Hepatocyte (in vitro differentiated cells): ENCODE data around the gene LRP1B. TPM values are rescaled to one million over a fixed set of nuclear protein-coding genes. Genes with fewer than 3 reads are reported as not detected.

ENCODE experiments used
- DNase-seq: peaks from one replicate; pipeline ENCODE4 v3.0.0-alpha.2; 2016; ENCODE audit warnings: low spot score
- H2AFZ ChIP-seq: fragments of 200-600 bp; sonication (generic); 2 replicates; pipeline ENCODE4 v1.6.0; 2016; ENCODE audit warnings: antibody characterized with exemption, mild to moderate bottlenecking
- H3K27ac ChIP-seq: fragments of 200-600 bp; sonication (generic); 2 replicates; pipeline ENCODE4 v1.5.1; 2016; ENCODE audit warnings: mild to moderate bottlenecking
- H3K27me3 ChIP-seq: fragments of 200-600 bp; sonication (generic); 2 replicates; pipeline ENCODE4 v1.6.1; 2016
- H3K36me3 ChIP-seq: fragments of 200-600 bp; sonication (generic); replicated peaks from 2 replicates; pipeline ENCODE4 v1.5.1; 2016; ENCODE audit warnings: low read depth; ENCODE audit not compliant: insufficient read depth
- H3K4me1 ChIP-seq: fragments of 200-600 bp; sonication (generic); 2 replicates; pipeline ENCODE4 v1.5.1; 2016; ENCODE audit warnings: mild to moderate bottlenecking, moderate library complexity; ENCODE audit not compliant: insufficient read depth
- H3K4me2 ChIP-seq: fragments of 200-600 bp; sonication (generic); 2 replicates; pipeline ENCODE4 v1.6.0; 2016
- H3K4me3 ChIP-seq: fragments of 200-600 bp; sonication (generic); 2 replicates; pipeline ENCODE4 v1.5.1; 2016; ENCODE audit warnings: mild to moderate bottlenecking
- H3K79me2 ChIP-seq: fragments of 200-600 bp; sonication (generic); 2 replicates; pipeline ENCODE4 v1.6.0; 2017; ENCODE audit warnings: mild to moderate bottlenecking
- H3K9me2 ChIP-seq: fragments of 200-600 bp; sonication (generic); replicated peaks from 2 replicates; pipeline ENCODE4 v1.6.0; 2017; ENCODE audit warnings: mild to moderate bottlenecking; ENCODE audit not compliant: insufficient read depth
- H3K9me3 ChIP-seq: fragments of 200-600 bp; sonication (generic); 2 replicates; pipeline ENCODE4 v1.5.1; 2016; ENCODE audit warnings: low read depth, mild to moderate bottlenecking
- H4K20me1 ChIP-seq: fragments of 200-600 bp; sonication (generic); 2 replicates; pipeline ENCODE4 v1.6.0; 2016; ENCODE audit warnings: mild to moderate bottlenecking; ENCODE audit not compliant: insufficient read depth, poor library complexity, severe bottlenecking
- EZH2 ChIP-seq: fragments of 200-600 bp; sonication (generic); IDR thresholded peaks from 2 replicates; pipeline ENCODE4 v1.6.1; 2016; ENCODE audit warnings: antibody characterized with exemption, mild to moderate bottlenecking, borderline replicate concordance
- EZH2phosphoT487 ChIP-seq: fragments of 200-600 bp; sonication (generic); IDR thresholded peaks from one replicate; pipeline ENCODE4 v1.6.1; 2018; ENCODE audit warnings: antibody characterized with exemption, mild to moderate bottlenecking, low read depth, moderate library complexity; ENCODE audit not compliant: unreplicated experiment, severe bottlenecking
- WGBS: methylation state at CpG from one replicate; pipeline ENCODE4 v1.1.6; 2016; ENCODE audit warnings: low lambda C conversion rate; ENCODE audit errors: missing lambda C conversion rate; 5-methylcytosine and 5-hydroxymethylcytosine counted together
- polyA plus RNA-seq: library from polyadenylated mRNA; unstranded; fragments of >200 nt; fragmentation: Nextera tagmentation; extraction: Ambion mirVana; gene quantifications from 2 replicates; pipeline ENCODE4 v1.2.1, GENCODE V29; 2016
- total RNA-seq: library from RNA; depleted of rRNA; stranded (reverse); fragments of >200 nt; gene quantifications from 2 replicates; pipeline ENCODE4 v1.2.3, GENCODE V29; 2014
- TF ChIP-seq, protein P1 (sequence below): fragments of 200-600 bp; sonication (generic); IDR thresholded peaks from 2 replicates; pipeline ENCODE4 v1.5.1; 2016; ENCODE audit warnings: antibody characterized with exemption, mild to moderate bottlenecking; ENCODE audit not compliant: poor library complexity

LRP1B gene
- total and polyA plus RNA-seq, 2 experiments from 2014 or later = 0.65 to 2.0 TPM

DNA sequence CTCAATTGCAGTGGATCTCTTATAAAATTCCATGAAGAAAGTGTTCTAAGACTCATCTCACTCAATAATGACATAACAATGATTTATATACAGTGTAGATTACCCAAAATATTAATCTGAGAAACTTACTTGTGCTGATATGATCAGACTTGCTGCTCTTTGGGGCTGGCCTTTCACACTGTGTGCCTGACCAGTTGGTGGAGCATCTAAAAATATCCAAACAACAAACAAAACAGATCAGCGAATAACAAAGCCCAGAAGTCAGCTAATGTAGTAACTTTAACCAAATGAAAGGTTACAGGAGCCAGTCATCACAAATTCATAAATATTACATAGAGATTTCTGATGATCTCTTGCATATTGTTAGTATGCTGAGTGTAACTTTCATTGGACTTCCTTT lies 1883.9 kb downstream of the LRP1B start:
- 85% methylated on average over 1 of the region's 1 CpG for WGBS
- Histone ChIP-seq H3K36me3 (no peaks in the 10 kb centered on the region), H3K27ac (no peak overlapping the region), H3K4me3 (no peak overlapping the region), H3K4me2 (no peak overlapping the region), H3K9me3 (no peaks in the 10 kb centered on the region), H4K20me1 (no peaks in the 10 kb centered on the region), H2AFZ (no peak overlapping the region), H3K9me2 (no peaks in the 10 kb centered on the region), H3K79me2 (no peaks in the 10 kb centered on the region), H3K4me1 (no peaks in the 10 kb centered on the region), H3K27me3 (no peaks in the 10 kb centered on the region)
- TF ChIP-seq, protein P1, sequence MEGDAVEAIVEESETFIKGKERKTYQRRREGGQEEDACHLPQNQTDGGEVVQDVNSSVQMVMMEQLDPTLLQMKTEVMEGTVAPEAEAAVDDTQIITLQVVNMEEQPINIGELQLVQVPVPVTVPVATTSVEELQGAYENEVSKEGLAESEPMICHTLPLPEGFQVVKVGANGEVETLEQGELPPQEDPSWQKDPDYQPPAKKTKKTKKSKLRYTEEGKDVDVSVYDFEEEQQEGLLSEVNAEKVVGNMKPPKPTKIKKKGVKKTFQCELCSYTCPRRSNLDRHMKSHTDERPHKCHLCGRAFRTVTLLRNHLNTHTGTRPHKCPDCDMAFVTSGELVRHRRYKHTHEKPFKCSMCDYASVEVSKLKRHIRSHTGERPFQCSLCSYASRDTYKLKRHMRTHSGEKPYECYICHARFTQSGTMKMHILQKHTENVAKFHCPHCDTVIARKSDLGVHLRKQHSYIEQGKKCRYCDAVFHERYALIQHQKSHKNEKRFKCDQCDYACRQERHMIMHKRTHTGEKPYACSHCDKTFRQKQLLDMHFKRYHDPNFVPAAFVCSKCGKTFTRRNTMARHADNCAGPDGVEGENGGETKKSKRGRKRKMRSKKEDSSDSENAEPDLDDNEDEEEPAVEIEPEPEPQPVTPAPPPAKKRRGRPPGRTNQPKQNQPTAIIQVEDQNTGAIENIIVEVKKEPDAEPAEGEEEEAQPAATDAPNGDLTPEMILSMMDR = no peak
- no peak for TF ChIP-seq EZH2phosphoT487
- TF ChIP-seq EZH2 = no peak
- DNase-seq = no peak

DNA sequence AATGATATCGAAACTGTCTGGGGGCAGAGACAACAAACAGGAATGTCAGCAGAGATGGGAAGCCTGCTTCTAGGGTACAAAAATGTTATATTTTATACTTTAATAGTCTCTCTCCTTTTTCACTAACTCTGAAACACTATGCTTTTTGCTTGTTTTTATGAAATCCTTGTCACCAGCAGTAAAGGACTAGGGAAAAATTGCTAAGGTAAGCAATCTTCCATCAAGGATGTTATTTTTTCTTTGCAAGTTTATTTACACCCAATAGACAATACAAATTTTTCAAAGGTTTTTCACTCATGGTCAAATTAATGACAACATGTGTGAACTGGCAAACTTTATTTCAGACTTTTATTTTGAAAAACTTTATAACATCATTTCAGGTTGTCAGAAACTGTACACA lies 1884.8 kb downstream of the LRP1B start:
- H3K27me3 ChIP-seq = no peaks in the 10 kb centered on the region
- no peak for TF ChIP-seq EZH2
- TF ChIP-seq, protein P1 = no peak
- no peak for TF ChIP-seq EZH2phosphoT487
- H2AFZ ChIP-seq = no peak overlapping the region
- no peak for DNase-seq
- no peaks in the 10 kb centered on the region for H3K9me2 ChIP-seq
- H3K79me2 ChIP-seq = no peaks in the 10 kb centered on the region
- H3K4me3 ChIP-seq = no peak overlapping the region
- no peaks in the 10 kb centered on the region for H3K9me3 ChIP-seq
- H4K20me1 ChIP-seq = no peaks in the 10 kb centered on the region
- H3K27ac ChIP-seq = no peak overlapping the region
- no peaks in the 10 kb centered on the region for H3K36me3 ChIP-seq
- H3K4me1 ChIP-seq = no peaks in the 10 kb centered on the region
- no peak overlapping the region for H3K4me2 ChIP-seq
- 79% methylated on average over 1 of the region's 1 CpG for WGBS

- Histone ChIP-seq H3K4me3 (no peak overlapping the region), H3K9me3 (no peaks in the 10 kb centered on the region), H3K9me2 (no peaks in the 10 kb centered on the region), H3K4me1 (no peaks in the 10 kb centered on the region), H3K79me2 (no peaks in the 10 kb centered on the region), H3K4me2 (no peak overlapping the region), H3K27ac (no peak overlapping the region), H2AFZ (no peak overlapping the region), H3K36me3 (no peaks in the 10 kb centered on the region), H4K20me1 (no peaks in the 10 kb centered on the region), H3K27me3 (no peaks in the 10 kb centered on the region)
- no peak for DNase-seq
- no peak for TF ChIP-seq EZH2
- TF ChIP-seq, protein P1 = no peak
- TF ChIP-seq EZH2phosphoT487 = no peak
- 96% methylated on average over 1 of the region's 1 CpG for WGBS
Measured at GRCh38 chr2:140242889-140243288, 1887.9 kb downstream of the LRP1B start.

DNA sequence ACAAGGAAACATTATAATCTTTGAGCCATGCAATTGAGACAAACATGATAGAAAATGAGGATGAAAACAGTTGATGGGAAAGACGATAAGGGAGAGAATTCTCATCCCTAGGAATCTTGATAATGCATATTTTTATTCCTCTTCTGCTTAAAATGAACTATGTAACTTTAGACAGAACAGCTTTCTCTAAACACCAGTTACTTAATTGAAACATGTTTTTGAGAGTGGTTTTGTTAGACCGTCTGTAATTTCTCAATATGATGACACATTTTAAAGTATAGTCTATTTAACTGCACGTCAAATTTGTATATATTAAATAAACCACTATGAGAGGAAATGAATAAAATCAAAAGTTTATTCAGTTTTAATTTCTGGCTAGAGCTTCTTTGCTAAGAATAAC lies 1896.7 kb downstream of the LRP1B start:
- Histone ChIP-seq H3K9me3 (no peaks in the 10 kb centered on the region), H3K4me2 (no peak overlapping the region), H4K20me1 (no peaks in the 10 kb centered on the region), H3K27ac (no peak overlapping the region), H2AFZ (no peak overlapping the region), H3K9me2 (no peaks in the 10 kb centered on the region), H3K36me3 (no peaks in the 10 kb centered on the region), H3K79me2 (no peaks in the 10 kb centered on the region), H3K4me3 (no peak overlapping the region), H3K27me3 (no peaks in the 10 kb centered on the region), H3K4me1 (no peaks in the 10 kb centered on the region)
- no peak for DNase-seq
- 65% methylated on average over 3 of the region's 3 CpGs for WGBS
- no peak for TF ChIP-seq EZH2phosphoT487
- TF ChIP-seq, protein P1 = no peak
- TF ChIP-seq EZH2 = no peak
